PC-9 (cell line): ENCODE data around the gene DIPK2A. TPM values are rescaled to one million over a fixed set of nuclear protein-coding genes. Genes with fewer than 3 reads are reported as not detected.
A peak's percentile ranks its signal among the peaks of the same experiment; 100 is the strongest.

ENCODE experiments used
- BruUV-seq: library from RNA; stranded (reverse); fragments of 400-500 nt; replicated peaks from 2 replicates; lab custom pipeline; 2021; lab: Mats Ljungman, UMichigan
- CTCF ChIA-PET: fragments of 300-600 bp; sonication (Branson Sonifier 250); formaldehyde crosslinking; loops from one replicate; lab custom pipeline; 2022; ENCODE audit warnings: antibody characterized with exemption; lab: Charles Lee
- POLR2A ChIA-PET: fragments of 300-600 bp; sonication (Branson Sonifier 250); formaldehyde crosslinking; loops from one replicate; lab custom pipeline; 2022; ENCODE audit warnings: antibody characterized with exemption; ENCODE audit not compliant: unreplicated experiment; lab: Charles Lee
- DNase-seq, 2 experiments: peaks; one replicate each; pipeline versions ENCODE4 v3.0.0 to v3.0.0-alpha.2; 2015 to 2022; ENCODE audit warnings: mixed read lengths in 1 of 2
- H2AFZ ChIP-seq: fragments of 200-600 bp; sonication (generic); 2 replicates; pipeline ENCODE4 v1.8.1; 2017; ENCODE audit warnings: antibody characterized with exemption
- H3F3A ChIP-seq: fragments of 200-600 bp; sonication (generic); 2 replicates; pipeline ENCODE4 v1.8.1; 2017; ENCODE audit warnings: antibody characterized with exemption, mild to moderate bottlenecking, low read depth; ENCODE audit not compliant: insufficient read depth
- H3K27ac ChIP-seq: fragments of 200-600 bp; sonication (generic); 2 replicates; pipeline ENCODE4 v1.6.1; 2016; ENCODE audit warnings: mixed run types
- H3K27me3 ChIP-seq: fragments of 200-600 bp; sonication (generic); 2 replicates; pipeline ENCODE4 v1.6.1; 2016; ENCODE audit warnings: low read depth, mixed run types; ENCODE audit not compliant: insufficient read depth
- H3K36me3 ChIP-seq: fragments of 200-600 bp; sonication (generic); 2 replicates; pipeline ENCODE4 v1.6.1; 2016; ENCODE audit warnings: low read depth, mixed run types
- H3K4me1 ChIP-seq: fragments of 200-600 bp; sonication (generic); replicated peaks from 2 replicates; pipeline ENCODE4 v1.6.1; 2016; ENCODE audit warnings: mixed run types; ENCODE audit not compliant: insufficient read depth
- H3K4me2 ChIP-seq: fragments of 200-600 bp; sonication (generic); 2 replicates; pipeline ENCODE4 v1.6.1; 2017; ENCODE audit warnings: mixed run types
- H3K4me3 ChIP-seq: fragments of 200-600 bp; sonication (generic); 2 replicates; pipeline ENCODE4 v1.6.1; 2016; ENCODE audit warnings: mixed run types
- H3K79me2 ChIP-seq: fragments of 200-600 bp; sonication (generic); 2 replicates; pipeline ENCODE4 v1.6.1; 2017; ENCODE audit warnings: low read depth, mixed run types
- H3K9me2 ChIP-seq: fragments of 200-600 bp; sonication (generic); 2 replicates; pipeline ENCODE4 v1.8.1; 2017; ENCODE audit warnings: mild to moderate bottlenecking; ENCODE audit not compliant: insufficient read depth
- H3K9me3 ChIP-seq: fragments of 200-600 bp; sonication (generic); 2 replicates; pipeline ENCODE4 v1.8.1; 2016; ENCODE audit warnings: low read depth; ENCODE audit not compliant: insufficient read depth
- H4K20me1 ChIP-seq: fragments of 200-600 bp; sonication (generic); 2 replicates; pipeline ENCODE4 v1.8.1; 2017; ENCODE audit not compliant: insufficient read depth
- CTCF ChIP-seq: fragments of 200-600 bp; sonication (generic); conservative IDR thresholded peaks from 2 replicates; pipeline ENCODE4 v1.6.1; 2017; ENCODE audit warnings: mixed run types, antibody characterized with exemption, mild to moderate bottlenecking, moderate library complexity
- EZH2 ChIP-seq: fragments of 200-600 bp; sonication (generic); IDR thresholded peaks from 2 replicates; pipeline ENCODE4 v1.8.0; 2017; ENCODE audit warnings: antibody characterized with exemption, low read depth
- intact Hi-C: fragments of 100-400 bp; cut with micrococcal nuclease; formaldehyde crosslinking; loops from one replicate; pipeline ENCODE4 v1.10.0; 2022; ENCODE audit not compliant: unreplicated experiment
- total RNA-seq: library from RNA; stranded (reverse); gene quantifications from 2 replicates; pipeline ENCODE4 v1.2.3, GENCODE V29; 2021

The DIPK2A gene
- total RNA-seq, 1 experiment from 2014 or later, result 18.7 TPM

- H3F3A ChIP-seq, result no peaks in the 10 kb centered on the region
- peak overlapping the region; percentile 94 for H3K4me2 ChIP-seq
- no peaks in the 10 kb centered on the region for H3K9me3 ChIP-seq
- DNase-seq, result peak in 1 of 2 experiments; percentile 57
- H3K9me2 ChIP-seq, result no peaks in the 10 kb centered on the region
- peak overlapping the region; percentile 64 for H3K27ac ChIP-seq
- H3K36me3 ChIP-seq, result no peaks in the 10 kb centered on the region
- BruUV-seq, result TSS peak; percentile 53
- H3K4me3 ChIP-seq, result peak overlapping the region; percentile 90
- no peaks in the 10 kb centered on the region for H4K20me1 ChIP-seq
- intact Hi-C loops, result loop anchor here (1.0 to 10.0 kb wide), 4 partner anchors 721 to 1794 kb away; no protein-coding TSS in a partner anchor
- peaks cover 37% of the 10 kb centered on the region for H3K4me1 ChIP-seq
- peak overlapping the region; percentile 93 for H2AFZ ChIP-seq
- POLR2A ChIA-PET, result interaction anchor here (0.7 kb wide), 1 partner anchor 15 kb away, joined by 6 read pairs; no protein-coding TSS in a partner anchor
- peaks cover 57% of the 10 kb centered on the region for H3K79me2 ChIP-seq
- CTCF ChIA-PET, result no interaction called here
- no peak for TF ChIP-seq EZH2
- no peak for TF ChIP-seq CTCF
- no peaks in the 10 kb centered on the region for H3K27me3 ChIP-seq
Observed at GRCh38 chr3:143973259-143974021, 1.8 kb downstream of the DIPK2A start.

- no peaks in the 10 kb centered on the region for H4K20me1 ChIP-seq
- H3F3A ChIP-seq, result no peaks in the 10 kb centered on the region
- peaks cover 37% of the 10 kb centered on the region for H3K4me1 ChIP-seq
- H3K9me3 ChIP-seq, result no peaks in the 10 kb centered on the region
- intact Hi-C loops, result loop anchor here (5.0 to 10.0 kb wide), 2 partner anchors 720 to 1793 kb away; no protein-coding TSS in a partner anchor
- H3K27ac ChIP-seq, result peak overlapping the region; percentile 64
- H3K4me2 ChIP-seq, result peak overlapping the region; percentile 94
- peaks cover 67% of the 10 kb centered on the region for H3K79me2 ChIP-seq
- no peaks in the 10 kb centered on the region for H3K36me3 ChIP-seq
- CTCF ChIA-PET, result interaction anchor here (0.6 kb wide), 3 partner anchors 17 to 708 kb away, joined by 3 to 6 read pairs (median 3); no protein-coding TSS in a partner anchor
- H2AFZ ChIP-seq, result peak overlapping the region; percentile 93
- POLR2A ChIA-PET, result interaction anchor here (0.6 to 0.7 kb wide), 2 partner anchors 14 to 175 kb away, joined by 6 read pairs; no protein-coding TSS in a partner anchor
- H3K27me3 ChIP-seq, result no peaks in the 10 kb centered on the region
- H3K4me3 ChIP-seq, result peak overlapping the region; percentile 90
- no peaks in the 10 kb centered on the region for H3K9me2 ChIP-seq
- no TSS peak for BruUV-seq
- peak in 1 of 2 experiments; percentile 37 for DNase-seq
- TF ChIP-seq EZH2, result no peak
- no peak for TF ChIP-seq CTCF
Observed at GRCh38 chr3:143974271-143975238, 2.9 kb downstream of the DIPK2A start.
